A549 (cell line): Measurements from ENCODE around the gene SLC35G4. TPM values are rescaled to one million over a fixed set of nuclear protein-coding genes. Genes with fewer than 3 reads are reported as not detected.

Experiments
- ATAC-seq, 2 experiments: fragments of 200-7000 bp in 1 of 2; fragments of >200 bp in 1 of 2; cut with Nextera tagmentation in 1 of 2; cut with Tn5 transposase in 1 of 2; 3 replicates each; pipeline versions ENCODE4 v1.8.0 to v1.9.1; 2018 to 2020; ENCODE audit warnings: mild to moderate bottlenecking in 1 of 2, moderate library complexity in 1 of 2
- CTCF ChIA-PET: fragments of 300-600 bp; sonication (Branson Sonifier 250); formaldehyde crosslinking; extraction: SDS; loops from one replicate; lab custom pipeline; 2021; ENCODE audit warnings: antibody characterized with exemption, inconsistent platforms; lab: Yijun Ruan, JAX
- POLR2A ChIA-PET: fragments of 350-600 bp; formaldehyde crosslinking; extraction: SDS; loops from one replicate; lab custom pipeline; 2021; ENCODE audit warnings: antibody characterized with exemption, inconsistent platforms; lab: Yijun Ruan, JAX
- DNase-seq, 2 experiments: peaks; one replicate each; pipeline versions ENCODE4 v3.0.0 to v3.0.0-alpha.2; 2011 to 2016; ENCODE audit warnings: low read depth in 1 of 2, low spot score in 1 of 2
- FAIRE-seq: peaks from 2 replicates; lab custom pipeline; 2011; peaks lifted over from hg19 to GRCh38; lab: Jason Lieb, UNC
- H3K27ac ChIP-seq, 2 experiments: fragments of >200 bp; sonication (Bioruptor Twin); formaldehyde crosslinking; 3 replicates each; pipeline ENCODE4 v1.5.1; 2016 to 2017
- H3K4me1 ChIP-seq: fragments of >200 bp; sonication (Bioruptor Twin); formaldehyde crosslinking; 3 replicates; pipeline ENCODE4 v1.6.1; 2016
- H3K4me2 ChIP-seq: fragments of >200 bp; sonication (Bioruptor Twin); formaldehyde crosslinking; 3 replicates; pipeline ENCODE4 v1.6.1; 2016
- H3K4me3 ChIP-seq: fragments of >200 bp; sonication (Bioruptor Twin); formaldehyde crosslinking; 3 replicates; pipeline ENCODE4 v1.5.1; 2016
- H3K9me3 ChIP-seq: fragments of >200 bp; sonication (Bioruptor Twin); formaldehyde crosslinking; 3 replicates; pipeline ENCODE4 v1.6.1; 2016
- ATOH8 ChIP-seq: fragments of 250-450 bp; sonication (Bioruptor Pico); IDR thresholded peaks from 2 replicates; pipeline ENCODE4 v1.5.0; 2020; ENCODE audit warnings: low read depth, mild to moderate bottlenecking, moderate library complexity
- BHLHE40 ChIP-seq: IDR thresholded peaks from 2 replicates; pipeline ENCODE4 v1.6.1; 2012; ENCODE audit warnings: low read depth, low read length, inconsistent platforms
- CBX8 ChIP-seq: fragments of 200-600 bp; sonication (generic); IDR thresholded peaks from 2 replicates; pipeline ENCODE4 v1.6.1; 2016
- CEBPB ChIP-seq, 2 experiments: fragments of >200 bp in 1 of 2; sonication (Bioruptor Twin) in 1 of 2; formaldehyde crosslinking in 1 of 2; IDR thresholded peaks; 2 replicates each; pipeline ENCODE4 v1.6.1; 2012 to 2016
- CTCF ChIP-seq: fragments of >200 bp; sonication (Bioruptor Twin); formaldehyde crosslinking; IDR thresholded peaks from 3 replicates; pipeline ENCODE4 v1.5.1; 2016
- FOXS1 ChIP-seq: fragments of 250-450 bp; sonication (Bioruptor Pico); IDR thresholded peaks from 2 replicates; pipeline ENCODE4 v1.5.0; 2020; ENCODE audit warnings: mild to moderate bottlenecking, moderate library complexity
- HDAC2 ChIP-seq: fragments of 200-600 bp; sonication (generic); IDR thresholded peaks from 2 replicates; pipeline ENCODE4 v1.6.1; 2016
- HOXA7 ChIP-seq: fragments of 250-450 bp; sonication (Bioruptor Pico); IDR thresholded peaks from 2 replicates; pipeline ENCODE4 v1.5.0; 2020; ENCODE audit warnings: mild to moderate bottlenecking, moderate library complexity
- HOXB13 ChIP-seq: fragments of 250-450 bp; sonication (Bioruptor Pico); IDR thresholded peaks from 2 replicates; pipeline ENCODE4 v1.5.0; 2020; ENCODE audit warnings: low read depth, mild to moderate bottlenecking, moderate library complexity
- HOXB5 ChIP-seq: fragments of 250-450 bp; sonication (Bioruptor Pico); IDR thresholded peaks from 2 replicates; pipeline ENCODE4 v1.5.0; 2020; ENCODE audit warnings: mild to moderate bottlenecking, moderate library complexity
- JUN ChIP-seq, 2 experiments: fragments of >200 bp; sonication (Bioruptor Twin); formaldehyde crosslinking; IDR thresholded peaks; 2 replicates in 1 of 2; 3 replicates in 1 of 2; pipeline ENCODE4 v1.6.1; 2016 to 2017
- MAX ChIP-seq: IDR thresholded peaks from 2 replicates; pipeline ENCODE4 v1.6.1; 2012
- MAZ ChIP-seq: fragments of 150-350 bp; IDR thresholded peaks from 2 replicates; pipeline ENCODE4 v1.6.1; 2014; ENCODE audit warnings: antibody characterized with exemption, low read depth, low read length, borderline replicate concordance
- MYC ChIP-seq: IDR thresholded peaks from 2 replicates; pipeline ENCODE4 v1.6.1; 2012; ENCODE audit warnings: mild to moderate bottlenecking, inconsistent platforms, low read length, improper control_type of control experiment, borderline replicate concordance
- NR3C1 ChIP-seq: fragments of >200 bp; sonication (Bioruptor Twin); formaldehyde crosslinking; IDR thresholded peaks from 3 replicates; pipeline ENCODE4 v1.6.1; 2017
- PBX3 ChIP-seq: IDR thresholded peaks from 2 replicates; pipeline ENCODE4 v1.6.1; 2012
- REST ChIP-seq: fragments of 200-600 bp; sonication (generic); IDR thresholded peaks from 2 replicates; pipeline ENCODE4 v1.6.1; 2016; ENCODE audit warnings: antibody characterized with exemption, mild to moderate bottlenecking, moderate library complexity
- RFX5 ChIP-seq: fragments of 450-650 bp; IDR thresholded peaks from 2 replicates; pipeline ENCODE4 v1.7.1; 2014; ENCODE audit warnings: antibody characterized with exemption, mild to moderate bottlenecking, moderate library complexity
- RNF2 ChIP-seq: fragments of 200-600 bp; sonication (generic); IDR thresholded peaks from 2 replicates; pipeline ENCODE4 v1.6.1; 2016; ENCODE audit warnings: low read depth, mild to moderate bottlenecking, antibody characterized with exemption, moderate library complexity, borderline replicate concordance
- ZSCAN20 ChIP-seq: fragments of 250-450 bp; sonication (Bioruptor Pico); IDR thresholded peaks from 2 replicates; pipeline ENCODE4 v1.8.0; 2022; ENCODE audit warnings: mild to moderate bottlenecking, moderate library complexity
- WGBS: methylation state at CpG from one replicate; pipeline ENCODE4 v1.1.6; 2017; ENCODE audit errors: missing lambda C conversion rate; 5-methylcytosine and 5-hydroxymethylcytosine counted together
- polyA plus RNA-seq, 4 experiments: library from polyadenylated mRNA; depleted of rRNA in 3 of 4; stranded (reverse); fragments of >200 nt; fragmentation: RNase III in 1 of 4; extraction: RNeasy Plus Mini Kit Qiagen cat#74134 plus additional on column Dnase treatment in 1 of 4; gene quantifications; 2 replicates in 3 of 4; 3 replicates in 1 of 4; pipeline ENCODE4 v1.2.3, GENCODE V29; 2011 to 2017

Gene SLC35G4
- polyA plus RNA-seq, 2 of the 4 experiments (the other 2 are of a cell fraction) = not detected

GRCh38 chr18:11657554-11657953, 48.2 kb downstream of the SLC35G4 start:
- DNase-seq (no peak), ATAC-seq (no peak), FAIRE-seq (no peak)
- no peak overlapping the region for H3K4me3 ChIP-seq
- 69% methylated on average over 8 of the region's 8 CpGs for WGBS
- H3K27ac ChIP-seq = no peak overlapping the region
- H3K4me1 ChIP-seq = no peaks in the 10 kb centered on the region
- H3K4me2 ChIP-seq = no peak overlapping the region
- CTCF ChIA-PET = interaction anchor here (0.6 to 6.3 kb wide), 5 partner anchors 70 to 593 kb away, joined by 3 to 64 read pairs (median 4); no protein-coding TSS in a partner anchor
- TF ChIP-seq NR3C1 (no peak), HOXA7 (CRISPR knock-in tag) (no peak), CBX8 (no peak), MAZ (no peak), RFX5 (no peak), HOXB5 (no peak), FOXS1 (CRISPR knock-in tag) (no peak), CTCF (no peak), HOXB13 (CRISPR knock-in tag) (no peak), BHLHE40 (no peak), ATOH8 (CRISPR knock-in tag) (no peak)
- H3K9me3 ChIP-seq = no peaks in the 10 kb centered on the region
- POLR2A ChIA-PET = no interaction called here

- DNase-seq (no peak), FAIRE-seq (no peak), ATAC-seq (no peak)
- ChIA-PET CTCF (interaction anchor here (0.6 to 6.3 kb wide), 4 partner anchors 69 to 593 kb away, joined by 3 to 64 read pairs (median 23); no protein-coding TSS in a partner anchor), POLR2A (no interaction called here)
- no peak overlapping the region for H3K4me2 ChIP-seq
- 68% methylated on average over 5 of the region's 5 CpGs for WGBS
- H3K27ac ChIP-seq = no peak overlapping the region
- no peaks in the 10 kb centered on the region for H3K9me3 ChIP-seq
- H3K4me1 ChIP-seq = no peaks in the 10 kb centered on the region
- TF ChIP-seq HDAC2 (no peak), CEBPB (IDR thresholded peaks at IDR 0.05) (no peak), MAX (no peak), RFX5 (no peak), REST (no peak), JUN (IDR thresholded peaks at IDR 0.05) (no peak), ZSCAN20 (CRISPR knock-in tag) (no peak), BHLHE40 (no peak), HOXB5 (no peak), RNF2 (no peak), MYC (no peak), PBX3 (no peak)
- no peak overlapping the region for H3K4me3 ChIP-seq
These were observed 48.6 kb downstream of the SLC35G4 start for GRCh38 chr18:11658019-11658418.
